UCSD-AML1 (cell line): ENCODE measurements around the gene PGBD5.

Source experiments
- DNase-seq: peaks from one replicate; lab custom pipeline; 2025; ENCODE audit not compliant: unreplicated experiment; lab: John Stamatoyannopoulos, UW

The PGBD5 gene

DNA sequence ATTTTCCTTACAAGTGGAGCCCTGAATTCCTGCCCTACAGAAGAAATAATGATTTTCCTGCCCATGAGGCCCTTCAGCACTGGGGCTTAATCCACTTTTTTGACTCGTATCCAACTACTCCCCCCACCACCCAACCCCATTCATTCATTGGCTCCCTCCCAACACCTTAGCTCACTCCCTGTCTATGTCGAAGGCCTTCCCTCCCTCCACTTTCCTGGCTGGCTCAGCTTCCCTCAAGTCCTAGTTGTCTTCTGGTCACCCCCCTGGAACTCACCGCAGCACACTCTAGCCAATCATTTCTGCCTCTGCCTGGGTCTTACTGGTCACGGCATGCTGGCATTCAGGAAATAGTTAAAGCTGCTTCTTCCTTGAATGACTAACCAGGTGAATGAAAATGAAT lies 118.9 kb downstream of the PGBD5 start:
- DNase-seq: no peak

DNA sequence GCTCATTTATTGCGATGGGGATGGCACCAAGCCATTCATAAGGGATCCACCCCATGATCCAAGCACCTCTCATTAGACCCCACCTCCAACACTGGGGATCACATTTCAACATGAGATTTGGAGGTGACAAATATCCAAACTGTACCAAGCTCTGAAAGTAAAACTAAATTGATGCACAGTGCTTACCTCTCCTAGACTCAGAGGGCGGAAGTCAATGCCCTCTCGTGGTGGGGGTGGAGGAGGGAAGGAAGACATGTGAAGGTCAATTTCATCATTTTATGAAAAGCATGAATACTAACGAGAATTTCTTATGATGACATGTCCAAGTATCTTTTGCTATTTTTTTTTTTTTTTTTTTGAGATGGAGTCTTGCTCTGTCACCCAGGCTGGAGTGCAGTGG lies 120.0 kb downstream of the PGBD5 start:
- no peak for DNase-seq

DNA sequence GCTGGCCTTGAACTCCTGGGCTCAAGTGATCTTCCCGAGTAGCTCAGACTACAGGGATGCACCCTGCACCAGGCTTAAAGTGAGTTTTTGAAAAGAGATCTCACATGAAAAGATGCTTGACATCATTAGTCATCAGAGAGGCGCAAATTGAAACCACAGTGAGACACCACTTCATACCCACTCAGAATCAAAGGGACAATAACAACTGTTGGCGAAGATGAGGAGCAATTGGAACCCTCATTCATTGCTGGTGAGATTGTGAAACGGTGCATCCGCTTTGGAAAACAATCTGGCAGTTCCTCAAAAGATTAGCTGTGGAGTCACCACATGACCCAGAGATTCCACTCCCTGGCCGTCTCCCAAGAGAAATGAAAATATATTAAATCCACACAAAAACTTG lies 122.3 kb downstream of the PGBD5 start:
- DNase-seq: no peak

DNA sequence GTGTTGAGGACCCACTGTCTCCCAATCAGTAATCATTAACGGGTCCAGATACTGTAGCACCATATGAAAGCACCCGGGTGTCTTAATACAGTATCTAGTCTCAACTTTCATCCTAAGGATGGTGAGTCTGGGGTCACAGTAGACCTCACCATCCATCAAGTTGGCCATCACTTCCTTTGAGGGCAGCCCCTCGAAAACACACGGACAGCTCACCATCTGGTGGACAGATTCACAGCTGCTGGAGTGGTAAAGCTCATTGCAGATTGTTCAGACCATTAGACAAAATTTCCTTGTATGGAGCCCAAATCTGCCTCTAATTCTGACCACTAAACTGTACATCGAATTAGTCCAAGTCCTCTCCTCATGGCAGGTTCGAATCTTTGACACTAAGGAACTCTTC lies 123.1 kb downstream of the PGBD5 start:
- DNase-seq: peak; percentile 23

DNA sequence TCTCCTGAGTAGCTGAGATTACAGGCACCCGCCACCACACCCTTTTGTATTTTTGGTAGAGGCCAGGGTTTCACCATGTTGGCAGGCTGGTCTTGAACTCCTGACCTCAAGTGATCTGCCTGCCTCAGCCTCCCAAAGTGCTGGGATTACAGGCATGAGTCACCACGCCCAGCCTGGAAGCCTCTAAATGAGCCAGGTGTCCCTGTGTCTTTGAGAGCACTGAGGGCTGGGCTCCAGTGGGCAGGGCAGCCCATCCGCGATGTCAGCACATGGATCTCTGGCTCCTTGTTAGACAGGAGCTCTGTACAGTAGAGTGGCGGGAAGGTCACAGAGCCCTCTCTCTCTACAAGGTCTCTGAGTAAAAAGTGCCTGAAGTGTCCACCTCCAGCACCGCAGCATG lies 124.3 kb downstream of the PGBD5 start:
- no peak for DNase-seq

DNA sequence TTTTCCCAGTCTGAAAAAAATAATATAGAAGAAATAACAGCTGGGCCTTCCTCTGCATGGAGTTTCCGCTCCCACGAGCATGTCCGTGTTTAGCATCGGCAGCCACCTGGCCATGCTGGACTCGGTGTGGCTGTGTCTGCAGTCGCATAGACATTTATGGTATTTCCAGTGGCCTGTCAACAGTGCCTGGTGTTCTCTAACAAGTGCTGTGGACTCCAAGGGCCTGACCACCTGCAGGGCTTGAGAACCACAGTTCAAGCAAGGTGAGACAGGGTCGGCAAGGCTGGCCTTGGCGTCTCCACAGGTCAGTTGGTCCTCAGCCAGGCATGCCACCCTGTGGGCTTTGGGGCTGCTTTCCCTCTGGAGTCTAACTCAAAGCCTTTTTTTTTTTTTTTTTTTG lies 124.8 kb downstream of the PGBD5 start:
- no peak for DNase-seq

DNA sequence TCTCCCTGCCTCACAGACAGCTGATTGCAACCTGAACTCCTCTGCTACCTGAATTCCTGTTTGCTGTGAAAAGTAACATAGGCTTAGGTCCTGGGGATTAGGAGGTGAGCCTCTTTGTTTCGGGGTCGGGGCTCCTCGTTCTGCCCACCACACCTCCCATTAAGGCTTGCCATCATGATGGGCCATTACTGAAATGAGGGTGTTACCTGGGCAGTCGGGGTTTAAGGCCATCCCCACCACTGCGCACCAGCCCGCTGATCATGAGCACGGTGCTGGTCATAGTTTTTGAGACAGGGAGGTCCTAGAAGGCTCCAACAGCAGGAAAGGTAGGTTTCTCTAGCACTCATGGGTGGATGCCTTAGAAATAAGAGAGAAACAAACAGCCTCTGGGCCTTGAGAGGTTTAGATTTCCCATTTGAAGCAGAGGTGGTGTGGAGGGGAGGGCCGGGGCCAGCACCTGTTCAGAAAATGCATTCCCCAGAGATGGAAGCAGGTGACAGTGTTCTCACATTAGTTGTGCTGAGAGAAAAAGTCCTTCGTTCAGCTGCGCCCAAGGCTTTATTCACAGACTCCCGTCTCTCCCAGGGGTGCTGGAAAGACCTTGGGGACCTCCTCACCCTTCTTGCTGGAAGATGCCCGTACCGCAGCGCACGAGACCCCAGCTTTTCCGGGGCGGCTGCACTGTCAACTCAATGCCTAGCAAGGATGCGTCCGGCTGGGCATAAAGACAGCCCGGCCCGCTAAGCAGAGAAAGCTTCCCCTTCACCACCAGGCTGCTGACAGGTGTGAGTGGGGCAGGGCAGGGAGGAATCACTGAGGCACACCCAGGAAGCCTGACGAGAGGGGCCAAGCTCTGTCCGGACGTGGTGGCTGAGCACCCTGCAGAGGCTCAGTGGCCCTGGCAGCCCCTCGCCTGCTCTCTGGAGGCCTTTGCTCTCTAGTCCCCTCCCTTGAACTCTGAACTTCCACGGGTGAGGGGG lies 125.5 kb downstream of the PGBD5 start:
- no peak for DNase-seq

DNA sequence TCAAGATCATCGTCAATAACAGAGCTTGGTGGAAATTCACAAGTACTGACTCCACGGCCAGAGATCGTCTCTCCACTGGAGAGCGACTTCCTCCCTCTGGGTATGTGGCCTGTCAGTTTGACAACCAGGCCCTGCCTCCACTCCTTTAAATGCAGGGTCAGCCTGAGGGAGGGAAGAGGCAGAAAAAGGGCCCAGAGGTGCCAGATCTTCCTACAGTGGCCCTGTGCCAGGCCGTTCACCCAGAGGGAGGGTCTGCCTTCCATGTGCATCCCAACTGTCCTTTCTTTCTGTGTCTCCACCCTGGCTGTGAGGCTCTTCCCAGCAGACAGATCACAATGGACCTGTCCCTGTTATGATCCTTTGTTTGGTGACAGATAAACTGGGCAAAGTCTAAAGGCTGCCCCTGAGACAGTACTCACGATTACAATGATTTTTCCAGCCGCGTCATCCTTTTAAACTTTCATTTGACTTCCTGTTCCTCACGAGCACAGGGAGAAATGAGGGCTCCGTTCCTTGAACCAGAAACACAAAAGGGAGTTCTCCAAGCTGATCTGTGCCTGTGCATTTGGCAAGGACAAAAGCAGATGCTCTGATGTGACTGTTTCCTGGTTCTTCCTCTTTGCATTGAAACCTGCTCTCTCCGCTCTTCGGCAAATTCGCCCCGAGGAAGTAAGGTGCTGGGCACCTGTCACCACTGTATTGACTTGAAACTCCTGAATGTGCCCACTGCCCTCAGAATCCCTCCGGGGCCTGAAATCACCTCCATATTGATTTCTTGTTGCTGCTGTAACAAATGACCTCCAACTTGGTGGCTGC lies 126.7 kb downstream of the PGBD5 start:
- peak; percentile 66 for DNase-seq

DNA sequence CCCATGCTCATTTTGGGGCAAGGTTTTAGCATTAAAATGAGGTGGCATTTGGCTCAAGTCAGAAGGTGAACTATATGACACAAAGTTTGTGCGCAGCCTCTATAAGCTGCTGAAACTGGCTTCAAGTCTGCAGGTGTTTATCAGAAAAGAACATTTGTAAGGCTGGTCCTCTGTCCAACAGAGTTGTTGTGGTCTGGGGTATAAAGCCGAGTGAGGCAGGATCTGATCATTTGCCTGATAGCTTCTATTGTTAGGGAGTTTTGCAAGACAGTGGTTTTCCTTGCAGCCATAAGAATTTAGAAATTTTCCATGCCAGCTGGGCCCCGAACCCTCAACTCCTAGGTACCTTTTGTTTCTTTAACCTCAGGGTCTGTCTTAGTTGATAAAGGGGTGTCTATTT lies 130.8 kb downstream of the PGBD5 start:
- DNase-seq: no peak

DNA sequence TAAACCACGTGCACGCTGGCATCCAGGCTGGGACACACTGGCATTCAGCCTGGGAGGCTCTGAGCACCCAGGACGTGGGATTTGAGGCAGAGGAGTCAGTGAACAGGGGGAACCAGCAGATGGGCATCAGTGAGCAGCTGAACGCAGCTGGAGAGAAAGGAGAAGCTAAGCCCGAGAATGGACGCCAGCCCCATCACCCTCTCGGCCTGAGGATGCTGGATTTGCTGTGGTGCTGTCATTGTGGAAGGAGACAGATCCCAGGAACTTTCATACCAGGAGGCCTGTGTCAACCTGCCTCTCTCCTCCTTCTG lies 132.8 kb downstream of the PGBD5 start:
- DNase-seq: no peak

DNA sequence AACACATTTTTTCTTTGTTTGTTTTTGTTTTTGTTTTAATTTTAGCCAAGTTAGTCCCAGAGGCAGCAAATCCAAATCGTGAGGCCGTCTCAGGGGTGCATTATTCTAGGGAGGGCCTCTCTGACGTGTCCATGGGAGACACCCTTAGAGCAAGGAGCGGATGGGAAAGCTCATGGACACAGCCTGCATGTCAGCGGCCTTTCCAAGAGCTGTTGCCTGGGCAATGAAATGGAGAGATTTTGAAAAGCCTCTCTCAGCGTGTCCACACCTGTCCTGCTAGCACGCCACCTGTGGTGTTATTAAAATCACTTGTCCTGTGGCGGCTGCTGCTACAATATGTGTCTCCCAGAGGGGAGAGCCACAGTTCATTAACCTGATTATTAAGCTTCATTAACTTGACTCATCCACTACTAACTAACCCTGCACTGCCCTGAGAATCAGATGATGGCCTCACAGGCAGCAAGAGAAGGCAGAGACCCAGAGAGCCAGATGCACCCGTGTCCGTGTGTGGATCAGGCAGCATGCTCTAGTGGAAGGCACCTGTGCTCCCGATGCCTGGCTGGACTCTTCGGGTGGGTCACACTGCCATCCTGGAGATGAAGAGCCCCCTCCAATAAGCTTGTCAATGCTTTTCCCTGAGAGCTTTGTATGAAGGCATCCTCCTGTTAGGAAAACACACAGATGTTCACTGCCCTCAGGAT lies 133.3 kb downstream of the PGBD5 start:
- no peak for DNase-seq

DNA sequence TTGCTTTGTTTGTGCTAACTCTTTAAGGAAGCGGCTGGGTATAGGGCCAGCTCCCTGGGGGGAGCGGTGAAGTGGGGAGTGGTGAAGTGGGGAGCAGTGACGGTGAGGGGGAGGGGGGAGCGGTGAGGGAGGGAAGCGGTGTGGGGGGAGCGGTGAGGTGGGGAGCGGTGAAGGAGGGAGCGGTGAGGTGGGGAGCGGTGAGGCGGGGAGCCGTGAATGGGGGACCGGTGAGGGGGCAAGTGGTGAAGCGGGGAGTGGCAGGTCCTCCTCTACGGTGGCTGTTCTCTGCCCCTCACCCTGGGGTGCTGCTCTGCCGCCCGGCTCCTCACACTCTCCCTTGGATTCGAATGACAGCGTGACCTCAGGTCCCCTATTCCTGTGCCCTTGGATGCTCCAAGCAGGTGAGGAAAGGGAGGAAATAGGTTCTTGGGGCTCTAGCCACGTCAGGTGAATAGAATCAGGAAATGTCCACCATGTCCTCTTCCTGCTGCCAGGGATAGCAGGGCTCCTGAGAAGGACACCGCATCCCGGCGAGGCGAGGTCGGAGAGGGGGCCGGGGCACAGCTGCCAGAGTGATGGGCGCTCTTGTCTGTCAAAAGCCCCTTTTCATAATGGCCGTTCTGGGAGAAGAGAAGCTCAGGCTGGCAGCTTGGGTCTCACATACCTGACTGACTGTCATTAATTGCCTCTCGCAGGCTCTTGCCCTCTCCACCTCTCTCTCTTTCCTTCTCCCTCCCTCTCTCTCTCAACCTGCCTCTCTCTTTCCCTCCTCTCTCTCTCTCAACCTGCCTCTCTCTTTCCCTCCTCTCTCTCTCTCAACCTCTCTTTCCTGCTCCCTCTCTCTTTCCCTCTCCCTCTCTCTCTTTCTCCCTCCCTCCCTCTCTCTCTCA lies 134.2 kb downstream of the PGBD5 start:
- DNase-seq: no peak

DNA sequence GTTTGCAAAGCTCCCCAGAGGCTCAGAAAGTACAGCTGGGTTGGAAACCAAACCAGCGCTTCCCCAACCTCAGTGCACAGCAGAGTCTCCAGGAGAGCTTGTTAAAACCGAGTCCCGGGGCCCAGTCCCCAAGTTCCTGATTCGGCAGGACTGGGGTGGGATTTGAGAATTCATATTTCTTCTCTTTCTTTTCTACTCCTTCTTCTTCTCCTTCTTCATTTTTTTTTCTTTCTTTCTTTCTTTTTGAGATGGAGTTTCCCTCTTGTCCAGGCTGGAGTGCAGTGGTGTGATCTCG lies 136.8 kb downstream of the PGBD5 start:
- DNase-seq: no peak

DNA sequence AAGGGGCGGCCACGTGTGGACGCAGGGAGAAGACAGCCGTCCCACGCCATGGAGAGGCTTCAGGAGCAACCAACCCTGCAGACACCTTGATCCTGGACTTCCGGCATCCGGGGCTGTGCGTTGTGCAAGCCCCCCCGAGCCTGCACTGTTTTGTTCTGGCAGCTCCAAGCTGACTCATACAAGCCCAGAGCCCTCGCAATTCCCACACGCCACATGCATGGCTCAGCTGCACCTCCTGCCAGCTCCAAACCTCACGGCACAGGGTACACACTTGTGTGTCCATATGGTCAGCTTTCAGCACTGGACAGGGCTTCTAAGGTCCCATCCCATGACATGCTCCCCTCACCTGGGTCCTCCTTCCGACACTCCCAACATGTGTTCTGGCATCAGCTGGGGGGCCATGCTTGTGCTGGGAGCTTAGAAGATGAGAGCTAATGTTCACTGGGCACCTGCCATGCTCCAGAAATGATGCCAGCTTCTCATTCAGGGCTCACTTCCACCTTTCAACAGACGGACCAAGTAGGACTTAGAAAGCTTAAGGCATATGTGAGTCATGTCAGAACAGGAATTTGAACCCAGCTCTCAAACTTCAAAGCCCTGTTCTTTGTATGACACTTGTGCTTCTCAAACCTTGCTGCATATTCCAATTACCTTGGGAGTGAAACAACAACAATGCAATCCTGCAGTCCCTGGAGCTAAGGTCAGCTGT lies 137.3 kb downstream of the PGBD5 start:
- no peak for DNase-seq

DNA sequence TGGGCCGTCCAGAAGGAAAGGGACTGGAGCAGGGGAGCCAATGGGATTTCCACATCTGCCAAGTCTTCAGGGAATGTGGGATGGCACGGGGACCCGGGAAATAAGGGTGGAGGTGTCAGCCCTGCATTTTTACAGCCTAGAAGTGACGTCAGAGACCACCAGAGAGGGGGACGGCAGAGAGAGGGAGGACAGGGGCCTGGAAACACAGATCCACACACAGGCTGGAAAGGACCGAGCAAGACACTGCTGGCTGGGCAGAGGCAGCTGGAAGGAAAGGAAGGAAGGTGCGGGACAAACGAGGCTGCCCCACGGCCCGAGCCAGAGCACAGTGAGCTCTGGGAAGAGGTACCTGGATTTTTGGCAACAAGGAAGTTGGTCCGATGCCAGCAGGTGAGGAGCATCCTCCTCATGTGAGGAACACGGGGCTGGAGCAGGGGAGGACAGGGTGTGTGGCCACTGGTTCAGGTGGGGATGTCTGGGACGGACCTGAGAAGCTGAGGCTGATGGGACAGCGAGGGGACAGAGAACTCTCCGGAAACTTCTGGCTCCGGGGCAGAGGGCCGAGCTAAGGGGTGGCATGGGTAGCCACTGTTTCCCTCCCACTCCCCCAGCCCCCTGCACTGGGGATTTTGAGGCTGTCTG lies 138.3 kb downstream of the PGBD5 start:
- no peak for DNase-seq

DNA sequence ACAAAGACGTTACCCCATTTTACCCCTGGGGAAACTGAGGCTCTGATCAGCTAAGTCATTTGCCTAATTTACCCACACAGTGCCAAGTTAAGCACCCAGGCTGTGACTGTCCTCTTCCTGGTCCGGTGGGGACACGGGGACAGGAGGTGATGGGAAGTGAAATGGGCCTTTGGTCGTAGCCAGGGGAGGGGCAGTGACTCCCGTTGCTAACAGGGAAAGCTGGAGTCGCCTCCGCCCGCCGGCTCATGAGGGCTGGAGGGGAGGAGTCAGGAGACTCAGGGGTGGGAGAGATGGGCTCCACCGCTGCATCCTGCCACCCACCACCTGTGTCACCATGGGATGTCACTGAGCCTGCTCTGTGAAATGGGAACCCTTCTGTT lies 139.3 kb downstream of the PGBD5 start:
- no peak for DNase-seq

DNA sequence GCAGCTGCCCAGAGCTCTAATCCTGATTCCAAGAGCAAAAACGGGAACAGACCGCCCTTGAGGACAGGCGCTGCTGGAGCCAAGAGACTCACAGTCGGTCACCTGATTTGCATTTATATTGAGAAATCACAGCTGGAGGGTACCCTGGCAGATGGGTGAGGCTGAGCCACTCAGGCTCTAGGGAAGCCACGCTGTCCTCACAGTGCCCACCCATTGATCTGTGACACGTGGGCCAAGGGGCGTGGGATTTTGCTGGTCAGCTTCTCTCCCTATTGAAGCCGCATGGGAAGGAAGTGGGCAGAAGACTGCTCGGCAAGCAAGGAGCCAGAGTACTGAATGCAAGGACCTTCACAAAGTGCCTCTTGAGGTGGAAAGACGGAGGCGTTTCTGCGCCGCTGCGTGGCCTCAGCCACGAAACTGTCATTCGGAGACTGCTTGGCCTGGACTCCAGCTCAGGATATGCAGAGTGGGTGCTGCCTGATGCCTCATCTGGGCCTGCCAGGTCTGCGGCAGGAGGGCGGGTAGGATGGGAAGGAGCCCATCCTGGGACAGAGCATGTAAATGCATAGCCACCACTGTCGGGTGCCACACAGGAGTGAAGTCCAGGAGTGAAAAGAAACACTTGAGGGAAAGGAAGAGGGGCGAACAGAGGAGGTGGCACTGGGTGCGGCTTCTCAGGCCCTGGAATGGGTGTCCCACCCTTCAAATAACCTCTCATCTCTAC lies 139.8 kb downstream of the PGBD5 start:
- DNase-seq: peak; percentile 21

DNA sequence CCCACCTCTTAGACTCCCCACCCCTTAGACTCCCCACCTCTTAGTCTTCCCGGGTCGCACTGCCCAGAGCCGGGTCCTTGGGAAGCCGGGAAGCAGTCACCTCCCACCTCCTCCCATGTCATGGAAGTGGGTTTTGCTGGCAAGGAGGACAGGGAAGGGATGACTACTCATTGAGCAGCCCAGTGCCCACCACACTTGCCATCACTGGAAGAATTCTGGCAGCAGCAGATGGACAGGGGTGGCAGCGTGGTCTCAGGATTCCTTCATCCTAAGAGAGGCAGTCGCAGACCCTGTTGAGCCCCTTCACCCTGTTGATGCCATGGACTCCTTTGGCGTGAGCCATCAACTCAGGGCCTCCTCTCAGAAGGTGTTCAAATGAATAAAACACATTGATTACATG lies 140.8 kb downstream of the PGBD5 start:
- DNase-seq: no peak

DNA sequence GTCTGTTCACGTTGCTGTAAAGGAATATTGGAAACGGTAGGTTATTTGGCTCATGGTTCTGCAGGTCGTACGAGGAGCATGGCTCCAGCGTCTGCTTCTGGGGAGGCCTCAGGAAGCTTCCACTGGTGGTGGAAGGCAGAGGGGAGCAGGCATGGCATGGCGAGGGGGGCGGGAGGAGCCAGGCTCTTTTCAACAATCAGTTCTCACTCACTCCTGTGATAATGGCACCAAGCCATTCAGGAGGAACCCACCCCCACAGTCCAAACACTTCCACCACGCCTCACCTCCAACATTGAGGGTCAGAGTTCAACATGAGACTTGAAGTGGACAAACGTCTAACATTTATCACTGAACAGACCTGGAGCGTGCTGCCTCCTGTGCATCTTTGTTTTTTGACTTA lies 141.2 kb downstream of the PGBD5 start:
- no peak for DNase-seq
